Hematopoietic multipotent progenitor cell treated with erythropoietin and hydrocortisone succinate and interleukin-3 and kit ligand, for 15 days (in vitro differentiated cells): Measurements from ENCODE around the gene KLHL14.
"Not testable (repeated sequence)": the region's sequence is repeated elsewhere in the genome, so short reads cannot be mapped to it uniquely, and the experiment has no call there.

Experiments used
- DNase-seq: peaks from one replicate; pipeline ENCODE4 v3.0.0-alpha.2; 2015; ENCODE audit warnings: low spot score

The KLHL14 gene

DNA sequence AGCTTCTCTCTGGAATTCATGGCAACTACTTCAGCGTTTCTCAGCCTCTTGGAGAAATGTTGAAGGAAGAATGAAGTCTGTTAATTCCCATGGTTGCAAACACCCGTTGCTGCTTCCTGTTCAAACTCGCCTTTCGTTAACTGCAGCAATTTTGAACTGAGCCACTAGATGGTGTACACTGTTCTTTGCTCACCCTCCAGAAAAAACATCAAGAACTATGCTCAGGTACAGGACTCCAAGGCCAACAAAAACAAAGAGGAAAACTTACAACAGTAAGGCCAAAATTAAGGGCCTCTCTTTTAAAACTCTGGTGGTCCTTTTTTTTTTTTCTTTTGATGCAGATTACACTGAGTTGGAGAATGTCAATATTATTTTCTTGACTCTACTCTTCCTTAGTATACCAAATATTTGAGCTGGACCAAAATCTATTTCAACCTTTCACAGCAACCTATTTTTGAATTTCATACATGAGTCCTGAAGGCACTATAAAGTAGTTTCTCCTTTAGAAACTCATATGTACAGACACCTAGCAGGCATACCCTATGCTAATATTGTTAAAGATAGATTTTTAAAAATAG is 58.2 kb downstream of the KLHL14 start:
- no peak for DNase-seq

DNA sequence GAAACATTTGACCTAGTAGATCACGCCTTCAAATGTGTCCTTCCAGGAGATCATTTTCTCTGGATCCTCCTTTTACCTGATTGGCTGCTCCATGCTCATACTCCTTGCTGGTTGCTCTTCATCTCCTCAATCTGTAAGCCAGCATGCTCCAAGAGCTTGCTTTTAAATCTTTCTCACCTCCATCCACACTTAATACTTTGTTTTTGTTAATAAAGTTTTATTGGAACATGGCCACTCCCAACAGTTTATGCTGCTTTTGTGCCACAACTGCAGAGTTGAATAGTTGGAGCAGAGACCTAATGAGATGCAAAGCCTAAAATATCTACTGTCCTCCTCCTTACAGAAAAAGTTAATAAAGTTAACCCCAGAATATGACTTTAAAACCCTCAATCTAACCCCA is 60.0 kb downstream of the KLHL14 start:
- DNase-seq = no peak

DNA sequence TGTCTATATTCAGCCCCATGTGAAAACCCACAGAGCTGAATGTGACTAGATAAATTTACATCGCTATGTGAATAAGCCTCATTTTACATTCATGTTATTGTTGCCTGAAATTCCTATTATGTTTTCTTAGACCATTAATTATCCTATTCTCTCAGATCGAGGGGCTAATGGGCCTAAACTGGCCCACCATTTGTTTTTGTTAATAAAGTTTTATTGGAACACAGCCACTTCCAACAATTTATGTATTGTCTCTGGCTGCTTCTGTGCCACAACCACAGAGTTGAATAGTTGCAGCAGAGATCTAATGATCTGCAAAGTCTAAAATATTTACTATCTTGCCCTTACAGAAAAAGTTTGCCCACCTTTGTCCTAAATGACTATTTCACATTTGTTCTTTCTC is 61.0 kb downstream of the KLHL14 start:
- no peak for DNase-seq

DNA sequence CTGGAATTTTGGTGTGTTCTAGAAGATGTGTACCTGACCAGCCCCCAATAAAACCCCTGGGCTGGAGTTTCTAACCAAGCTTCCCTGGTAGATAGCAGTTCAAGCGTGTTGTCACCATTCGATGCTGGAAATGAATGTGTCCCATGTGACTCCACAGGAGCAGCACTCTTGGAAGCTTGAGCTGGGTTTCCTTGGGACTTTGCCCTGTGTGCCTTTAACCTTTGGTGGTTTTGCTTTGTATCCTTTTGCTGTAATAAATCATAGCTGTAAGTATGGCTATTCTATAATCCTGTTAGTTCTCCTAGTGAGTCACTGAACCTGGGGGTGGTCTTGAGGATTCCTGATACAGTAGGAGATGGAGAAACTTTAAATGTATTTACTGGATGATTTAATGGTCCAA is 65.2 kb downstream of the KLHL14 start:
- no peak for DNase-seq

DNA sequence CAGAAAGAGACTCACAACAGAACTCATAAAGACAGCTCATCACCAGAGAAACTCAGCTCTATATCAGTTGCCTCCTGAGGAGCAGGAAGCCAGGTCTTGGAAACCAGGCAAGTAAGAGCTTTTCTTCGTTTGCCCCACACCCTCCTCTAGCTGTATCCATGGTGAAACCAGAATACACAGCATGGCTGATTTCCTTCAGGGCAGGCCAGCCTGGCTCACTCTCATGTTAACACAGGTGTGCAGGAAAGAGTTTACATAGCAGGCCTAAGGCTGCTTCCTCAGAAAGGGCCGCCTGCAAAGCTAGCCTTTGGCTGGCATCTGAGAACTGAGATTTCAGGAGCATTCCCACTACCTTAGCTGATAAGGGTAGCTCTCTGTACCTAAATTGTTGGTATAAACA is 65.7 kb downstream of the KLHL14 start:
- DNase-seq = no peak

DNA sequence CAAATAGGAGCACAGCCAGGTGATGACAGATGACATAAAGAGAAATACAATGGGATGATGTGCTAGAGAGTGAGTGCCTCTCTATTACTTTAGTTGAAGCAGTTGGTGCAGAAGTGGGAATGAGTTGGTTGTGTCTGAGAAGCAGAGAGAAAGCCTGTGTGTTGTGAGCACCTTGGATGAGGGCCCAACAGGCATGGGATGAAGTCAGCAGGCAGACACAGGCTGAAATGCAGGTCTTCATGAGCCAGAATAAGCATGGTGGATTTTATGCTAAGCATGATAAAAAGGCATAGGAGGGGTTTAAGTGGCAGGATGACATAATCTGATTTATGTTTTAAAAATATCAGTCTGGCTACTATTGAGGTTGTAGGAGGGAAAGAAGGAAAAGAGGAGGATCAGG is 71.5 kb downstream of the KLHL14 start:
- DNase-seq = no peak

DNA sequence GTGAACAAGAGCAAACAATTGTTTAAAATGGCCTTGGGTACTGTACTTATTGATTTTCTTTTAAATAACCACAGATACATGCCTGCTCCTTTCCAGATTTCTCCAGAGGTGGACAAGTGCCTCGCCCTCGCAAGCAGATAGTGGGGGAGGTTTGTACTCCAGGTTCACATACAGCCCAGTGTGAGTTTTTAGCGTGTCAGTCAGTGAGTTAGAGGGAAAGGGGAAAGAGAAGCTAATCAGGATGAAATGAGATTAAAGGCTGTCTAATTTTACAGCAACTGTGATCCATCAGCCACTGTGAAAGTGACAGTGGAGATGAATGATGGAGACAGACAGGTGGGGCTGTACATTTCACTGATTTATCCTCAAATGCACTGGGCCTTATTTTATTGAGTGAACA is 74.7 kb downstream of the KLHL14 start:
- no peak for DNase-seq

DNA sequence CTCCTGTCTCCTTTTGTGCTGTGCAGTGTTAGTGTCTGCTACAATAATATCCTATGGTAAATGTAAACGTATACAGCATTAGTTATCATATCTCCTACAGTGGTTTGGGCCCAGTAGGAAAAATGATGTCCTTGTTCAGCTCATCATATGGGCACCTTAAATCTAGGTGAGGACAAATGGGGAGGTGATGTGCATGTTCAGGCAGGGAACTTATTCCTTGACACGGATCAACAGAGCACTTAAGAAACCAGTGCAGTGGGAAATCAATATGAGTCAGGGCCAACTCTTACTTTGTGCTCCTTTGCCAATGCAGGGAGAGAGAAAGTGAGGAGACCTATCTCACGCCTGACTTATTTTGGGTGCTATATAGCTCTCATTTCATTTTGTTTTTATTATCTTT is 76.4 kb downstream of the KLHL14 start:
- DNase-seq = no peak

DNA sequence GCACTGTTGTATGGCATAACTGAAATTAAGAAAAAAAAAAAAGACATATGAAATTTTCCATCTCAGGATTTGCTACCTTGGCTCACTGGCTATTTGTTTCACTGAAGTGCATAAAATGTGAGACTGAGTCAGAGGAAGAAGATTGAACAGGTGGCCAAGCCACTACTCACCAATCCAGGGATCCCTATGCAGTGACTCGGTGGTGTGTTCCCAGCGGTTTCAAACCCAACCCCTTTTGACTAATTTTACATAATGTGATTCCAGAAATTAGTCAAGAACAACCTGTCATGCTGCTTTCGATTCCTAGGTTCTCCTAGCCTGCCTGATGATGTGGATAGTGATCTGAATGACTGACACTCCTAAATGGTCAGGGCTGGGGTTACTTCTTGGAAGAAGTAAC is 77.3 kb downstream of the KLHL14 start:
- DNase-seq = no peak

DNA sequence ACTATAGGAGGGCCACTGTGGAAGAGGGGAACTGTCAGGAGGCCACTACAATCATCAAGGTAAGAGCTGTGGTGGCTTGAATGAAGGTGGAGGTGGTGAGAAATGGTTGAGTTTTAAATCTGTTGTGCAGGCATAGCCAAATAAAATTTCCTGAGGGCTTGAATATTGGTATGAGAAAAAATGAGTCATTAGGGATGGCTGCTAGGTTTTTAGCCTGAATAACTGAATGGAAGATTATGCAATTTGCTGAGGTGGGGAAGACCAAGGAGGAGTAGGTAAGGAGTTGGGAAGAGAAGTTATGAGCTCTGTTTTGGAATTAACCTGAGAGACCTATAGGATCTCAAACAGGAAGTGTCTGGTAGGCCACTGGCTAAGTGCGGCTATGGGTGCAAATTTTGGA is 84.0 kb downstream of the KLHL14 start:
- DNase-seq = no peak

DNA sequence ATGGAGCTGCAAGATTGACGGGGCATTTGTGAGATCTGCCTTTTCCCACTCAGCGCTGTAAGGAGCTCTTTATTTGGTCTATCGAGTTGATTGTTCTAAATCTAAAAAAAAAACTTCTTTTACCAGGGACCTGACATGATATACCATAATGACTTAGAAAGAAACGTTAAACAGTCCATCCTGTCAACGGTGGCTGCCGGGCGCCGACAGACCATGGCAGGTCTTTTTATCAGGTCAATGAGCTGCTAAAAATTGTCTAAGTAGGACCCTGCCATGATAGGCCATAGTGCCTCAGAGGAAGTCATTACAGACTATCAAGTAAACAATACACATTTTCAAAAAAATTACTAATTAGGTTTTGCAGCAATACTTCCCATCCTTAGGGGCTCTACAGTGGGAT is 87.9 kb downstream of the KLHL14 start:
- no peak for DNase-seq

DNA sequence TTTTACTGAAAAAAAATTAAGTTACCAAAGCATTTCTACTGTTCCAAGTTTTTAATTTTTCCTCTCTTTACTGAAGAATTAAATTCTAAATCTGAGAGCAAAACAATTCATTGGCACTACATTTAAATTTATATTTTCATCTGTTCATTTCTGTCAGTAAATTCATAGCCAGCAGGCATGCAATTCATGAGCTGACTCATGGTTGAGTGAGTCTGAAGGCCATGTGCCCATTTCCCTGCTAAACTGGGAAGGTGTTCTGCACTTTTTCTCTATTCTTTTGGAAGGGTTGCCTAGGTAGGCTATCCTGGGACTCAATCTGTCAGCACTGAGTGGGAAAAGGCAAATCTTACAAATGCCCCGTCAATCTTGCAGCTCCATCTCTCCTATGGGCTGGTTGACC is 88.7 kb downstream of the KLHL14 start:
- no peak for DNase-seq

DNA sequence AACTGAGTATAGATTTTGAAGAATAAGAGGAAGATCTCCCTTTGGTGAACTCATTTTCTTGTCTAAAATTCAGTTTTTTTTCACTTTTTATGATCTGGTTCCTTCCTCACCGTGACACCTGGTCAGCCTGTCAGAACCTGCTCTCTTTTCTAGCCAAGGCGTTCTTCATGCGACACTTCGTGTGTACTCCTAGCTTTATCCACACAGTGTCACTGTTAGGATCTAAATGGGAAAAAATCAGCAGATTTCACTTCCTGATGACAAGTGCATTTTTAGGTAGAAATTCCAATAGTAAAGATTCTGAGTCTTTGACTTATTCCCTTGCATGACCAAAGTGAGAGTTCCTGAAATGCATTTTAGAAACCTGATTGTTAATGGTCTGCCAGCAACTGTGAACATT is 89.8 kb downstream of the KLHL14 start:
- no peak for DNase-seq

DNA sequence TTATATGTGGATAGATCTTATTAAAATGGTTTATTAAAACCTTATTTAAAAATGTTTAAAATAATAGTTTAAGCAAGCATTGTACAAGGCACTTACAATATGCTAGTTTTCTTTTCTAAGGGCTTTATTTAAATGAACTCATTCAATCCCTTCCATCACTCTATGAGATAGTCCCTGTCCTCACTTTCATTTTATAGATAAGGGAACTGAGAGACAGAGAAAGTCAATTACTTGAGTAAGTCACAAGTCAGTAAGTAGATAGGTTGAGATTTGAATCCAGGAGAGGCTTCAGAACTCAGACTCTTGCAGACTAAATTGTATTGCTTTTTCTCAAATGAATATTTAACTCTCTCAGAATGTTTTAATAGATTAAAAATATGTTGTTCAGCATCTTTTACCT is 95.2 kb downstream of the KLHL14 start:
- DNase-seq = no peak

DNA sequence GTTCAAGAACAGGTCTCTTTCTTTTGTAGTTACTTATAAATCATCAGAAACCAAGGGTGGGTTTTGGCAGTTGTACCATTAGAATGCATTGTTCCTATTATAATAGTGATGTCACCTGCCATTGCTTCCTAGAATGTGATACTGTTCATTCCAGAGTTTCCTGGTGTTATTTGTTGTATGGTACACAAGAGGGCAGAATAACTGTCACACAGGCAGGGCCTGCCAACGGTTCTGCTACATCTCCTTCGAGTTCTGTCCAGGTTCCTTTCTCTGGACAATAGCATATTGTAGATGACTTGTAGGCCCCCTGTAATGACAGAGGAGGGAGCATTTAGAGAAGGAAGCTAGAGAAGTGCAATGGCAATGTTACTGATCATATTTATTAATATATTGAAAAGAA is 98.3 kb downstream of the KLHL14 start:
- no peak for DNase-seq

DNA sequence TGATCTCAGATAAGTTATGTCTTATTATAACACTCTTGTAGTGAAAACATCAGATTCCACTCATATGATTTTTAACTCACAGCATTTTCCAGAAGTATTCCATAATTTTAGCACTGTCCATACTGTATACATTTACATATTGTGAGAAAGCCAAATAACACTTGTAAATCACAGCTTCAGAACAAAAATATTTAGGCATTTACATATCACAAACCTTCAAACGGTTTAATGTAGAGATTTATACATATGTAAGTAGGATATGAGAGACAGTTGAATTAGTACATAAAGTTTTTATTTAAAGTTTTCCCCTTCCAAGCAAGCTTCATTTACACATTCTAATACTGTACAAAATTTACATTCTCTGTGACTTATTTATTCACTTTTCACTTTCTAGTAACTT is 100.4 kb downstream of the KLHL14 start:
- DNase-seq = no peak

DNA sequence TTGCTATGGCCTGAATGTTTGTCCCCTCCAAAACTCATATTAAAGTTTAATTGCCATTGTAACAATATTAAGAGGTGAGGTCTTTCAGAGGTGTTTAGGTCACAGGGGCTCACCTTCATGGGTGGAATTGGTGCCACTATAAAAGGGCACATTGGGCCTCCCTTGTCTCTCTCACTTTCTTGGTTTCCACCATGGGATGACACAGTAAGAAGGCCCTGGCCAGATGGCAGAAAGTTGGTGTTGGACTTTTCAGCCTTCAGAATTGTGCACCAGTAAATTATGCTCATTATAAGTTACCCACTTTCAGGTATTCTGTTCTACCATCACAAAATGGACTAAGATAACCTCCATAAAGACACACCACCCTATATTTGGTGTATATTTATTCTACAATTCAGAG is 102.1 kb downstream of the KLHL14 start:
- no peak for DNase-seq

DNA sequence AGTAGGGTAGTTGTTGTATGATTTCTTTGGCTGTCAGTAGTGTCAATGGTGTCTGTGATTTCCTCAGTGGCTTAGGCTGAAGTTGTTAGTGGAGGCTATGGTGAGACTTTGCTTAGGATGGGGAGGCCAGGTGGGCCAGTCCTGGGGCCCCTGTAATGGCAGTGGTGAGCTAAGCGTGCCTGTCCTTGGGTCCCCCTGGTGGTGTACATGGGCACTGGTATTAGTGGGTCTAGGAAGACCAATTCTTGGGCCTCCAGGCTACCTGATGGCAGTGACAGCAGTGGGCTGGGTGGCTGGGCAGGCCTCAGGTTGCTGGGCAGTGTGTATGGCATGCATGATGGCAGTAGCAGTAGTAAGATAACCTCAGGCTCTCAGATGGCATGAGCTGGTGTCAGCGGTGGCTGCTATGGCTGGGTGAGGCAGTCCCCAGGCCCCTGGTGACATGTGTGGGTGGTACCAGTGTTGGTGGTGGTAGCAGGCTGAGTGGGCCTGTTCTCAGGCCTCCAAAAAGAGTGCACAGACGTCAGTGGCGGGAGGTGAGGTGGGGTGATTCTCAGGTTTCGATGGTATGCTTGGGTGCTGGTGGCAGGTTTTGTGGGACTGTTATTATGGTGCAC is 103.2 kb downstream of the KLHL14 start:
- no peak for DNase-seq

DNA sequence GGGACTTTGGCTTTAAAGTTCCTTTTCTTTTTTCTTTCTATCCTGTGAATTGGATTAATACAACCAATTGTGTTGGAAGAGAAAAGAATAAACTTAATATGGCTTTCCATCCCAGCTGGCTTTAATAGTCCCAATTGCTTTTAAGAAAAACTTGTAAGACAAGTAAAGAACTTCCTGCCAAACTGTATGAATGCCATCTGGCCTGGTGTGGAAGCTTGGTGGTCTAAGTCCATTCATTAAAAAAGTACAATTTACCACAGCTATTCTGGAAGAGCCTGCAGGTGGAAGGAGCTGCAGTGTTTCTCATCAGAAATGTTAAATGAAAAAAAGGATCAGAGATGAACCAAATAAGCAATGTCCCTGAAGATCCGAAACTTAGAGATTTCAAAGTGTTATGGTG is 103.9 kb downstream of the KLHL14 start:
- no peak for DNase-seq

DNA sequence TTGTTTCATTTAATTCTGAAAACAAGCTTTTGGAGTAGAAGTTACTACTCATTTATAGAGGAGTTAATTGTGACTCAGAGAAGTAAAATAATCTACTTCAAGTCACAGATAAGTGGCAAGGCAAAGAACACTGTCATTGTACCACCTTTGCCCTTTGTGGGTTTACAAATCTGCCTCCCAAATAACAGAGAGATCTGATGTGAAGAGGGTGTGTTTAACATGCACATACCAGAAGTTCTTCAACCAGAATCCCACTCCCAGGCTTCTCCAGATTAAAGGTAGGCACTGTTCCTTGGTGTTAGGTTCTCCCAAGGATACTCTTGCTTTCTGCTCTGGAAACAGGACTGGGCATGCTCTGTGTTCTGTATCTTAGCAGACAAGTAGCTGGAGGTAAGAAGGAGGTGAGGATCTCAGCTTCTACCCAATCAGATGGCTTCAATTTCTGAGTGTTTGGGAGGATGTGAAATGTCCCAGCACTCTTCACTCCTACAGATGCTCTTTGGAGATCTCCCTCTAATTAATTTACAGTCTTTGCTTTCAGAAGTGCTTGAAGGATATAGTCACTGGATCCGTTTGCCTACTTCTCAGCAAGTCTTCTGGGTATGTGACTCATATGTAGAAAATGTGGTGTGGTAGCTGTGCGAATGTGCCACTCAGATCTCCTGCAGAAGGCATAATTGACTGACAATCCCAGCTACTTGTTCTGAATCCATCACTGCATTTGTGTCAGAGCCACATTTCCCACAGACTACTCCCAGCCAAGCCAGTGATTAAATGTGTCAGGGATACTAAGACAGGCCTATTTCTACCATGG is 111.1 kb downstream of the KLHL14 start:
- no peak for DNase-seq

DNA sequence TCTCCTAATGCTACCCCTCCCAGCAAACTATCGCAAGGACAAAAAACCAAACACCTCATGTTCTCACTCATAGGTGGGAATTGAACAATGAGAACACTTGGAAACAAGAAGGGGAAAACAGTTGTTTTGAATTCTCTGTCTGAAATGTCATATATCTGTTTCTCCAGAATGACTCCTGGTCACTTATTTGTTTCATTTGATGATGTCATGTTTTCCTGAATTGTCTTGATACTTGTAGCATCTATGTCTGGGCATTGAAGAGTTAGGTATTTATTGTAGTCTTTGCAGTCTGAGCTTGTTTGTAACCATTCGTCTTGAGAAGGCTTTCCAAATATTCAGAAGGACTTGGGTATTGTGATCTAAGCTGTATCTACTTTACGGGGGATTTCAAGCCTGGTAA is 118.3 kb downstream of the KLHL14 start:
- DNase-seq = not testable (repeated sequence)

DNA sequence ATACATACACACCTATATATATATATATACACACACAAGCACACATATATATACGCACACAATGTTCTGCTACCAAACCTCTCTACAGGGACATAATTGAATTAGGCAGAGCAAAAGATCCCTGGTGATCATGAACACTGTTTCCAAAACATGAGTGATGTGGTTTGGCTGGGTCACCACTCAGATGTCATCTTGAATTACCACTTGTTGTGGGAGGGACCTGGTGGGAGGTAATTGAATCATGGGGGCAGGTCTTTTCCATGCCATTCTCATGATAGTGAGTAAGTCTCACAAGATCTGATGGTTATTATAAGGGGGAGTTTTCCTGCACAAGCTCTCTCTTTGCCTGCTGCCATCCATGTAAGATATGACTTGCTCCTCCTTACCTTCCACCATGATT is 135.2 kb downstream of the KLHL14 start:
- DNase-seq = not testable (repeated sequence)

DNA sequence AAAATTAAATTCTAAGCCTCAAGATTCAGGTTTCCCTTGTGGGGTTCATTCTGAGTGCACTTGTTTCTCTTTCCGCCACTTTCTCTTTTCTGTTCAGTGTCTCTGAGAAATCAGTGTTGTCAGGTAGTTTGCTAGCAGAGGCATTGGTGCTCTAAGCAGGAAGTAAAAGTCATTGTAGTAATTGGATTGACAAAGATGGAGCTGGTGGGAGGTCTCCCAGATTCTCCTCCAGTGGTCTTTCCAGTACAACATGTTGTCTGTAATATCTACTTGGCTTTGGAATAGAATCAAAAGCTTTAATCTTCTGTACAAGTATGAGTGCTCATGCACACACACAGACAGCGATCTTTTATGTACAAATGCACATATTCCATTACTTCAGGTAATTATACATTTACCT is 135.6 kb downstream of the KLHL14 start:
- no peak for DNase-seq
